ENCODE data around the gene KCNS1.

Gene KCNS1

GRCh38 chr20:45085289-45085688 lies 15.6 kb downstream of the KCNS1 start:
- TF ChIP-seq CTCF (IDR thresholded peaks at IDR 0.05; ENCODE audit: low read depth, low read length): no peak
- H3K4me3 ChIP-seq (replicated peaks in 1 of 2; ENCODE audit: low read depth in 2 of 2, low read length in 2 of 2): no peak overlapping the region
- DNase-seq (ENCODE audit: low read depth in 2 of 2): no peak

GRCh38 chr20:45083127-45083526 lies 17.8 kb downstream of the KCNS1 start:
- no peak for TF ChIP-seq CTCF (IDR thresholded peaks at IDR 0.05; ENCODE audit: low read depth, low read length)
- no peak overlapping the region for H3K4me3 ChIP-seq (replicated peaks in 1 of 2; ENCODE audit: low read depth in 2 of 2, low read length in 2 of 2)
- DNase-seq (ENCODE audit: low read depth in 2 of 2): no peak

- no peak overlapping the region for H3K4me3 ChIP-seq (replicated peaks in 1 of 2; ENCODE audit: low read depth in 2 of 2, low read length in 2 of 2)
- TF ChIP-seq CTCF (IDR thresholded peaks at IDR 0.05; ENCODE audit: low read depth, low read length): no peak
- DNase-seq (ENCODE audit: low read depth in 2 of 2): no peak
Measured at GRCh38 chr20:45082468-45082867, 18.5 kb downstream of the KCNS1 start.

- peak; percentile 45 for TF ChIP-seq CTCF (IDR thresholded peaks at IDR 0.05; ENCODE audit: low read depth, low read length)
- H3K4me3 ChIP-seq (replicated peaks in 1 of 2; ENCODE audit: low read depth in 2 of 2, low read length in 2 of 2): no peak overlapping the region
Measured at GRCh38 chr20:45080867-45081624, 19.9 kb downstream of the KCNS1 start.

GRCh38 chr20:45077559-45077958 lies 23.4 kb downstream of the KCNS1 start:
- no peak for TF ChIP-seq CTCF (IDR thresholded peaks at IDR 0.05; ENCODE audit: low read depth, low read length)
- no peak for DNase-seq (ENCODE audit: low read depth in 2 of 2)

More at GRCh38 chr20:45080867-45081624, 19.9 kb downstream of the KCNS1 start:
- peak in 1 of 2 donors; percentile 27 for DNase-seq (ENCODE audit: low read depth in 2 of 2)

GRCh38 chr20:45073221-45073620 lies 27.7 kb downstream of the KCNS1 start:
- no peak for TF ChIP-seq CTCF (IDR thresholded peaks at IDR 0.05; ENCODE audit: low read depth, low read length)
- H3K4me3 ChIP-seq (replicated peaks in 1 of 2; ENCODE audit: low read depth in 2 of 2, low read length in 2 of 2): no peak overlapping the region
- DNase-seq (ENCODE audit: low read depth in 2 of 2): no peak

More at GRCh38 chr20:45077559-45077958, 23.4 kb downstream of the KCNS1 start:
- no peak overlapping the region for H3K4me3 ChIP-seq (replicated peaks in 1 of 2; ENCODE audit: low read depth in 2 of 2, low read length in 2 of 2)

All from cardiac fibroblast (primary cell).